Tibial nerve (tissue), 3 donors: ENCODE data around the gene GPHN.

ENCODE experiments used
- POLR2A ChIP-seq, 2 donors: fragments of 450-650 bp; IDR thresholded peaks; one replicate each; pipeline ENCODE4 v1.6.1; 2017; ENCODE audit warnings: antibody characterized with exemption in 2 of 2, mild to moderate bottlenecking in 2 of 2, moderate library complexity in 2 of 2
- TF ChIP-seq, protein P1 (sequence below), 5 experiments: fragments of 200-600 bp in 3 of 5; fragments of 450-650 bp in 2 of 5; sonication (generic) in 3 of 5; IDR thresholded peaks; one replicate each; pipeline ENCODE4 v1.5.1; 2016 to 2019; ENCODE audit warnings: antibody characterized with exemption in 5 of 5, mild to moderate bottlenecking in 3 of 5, moderate library complexity in 2 of 5

DNA sequence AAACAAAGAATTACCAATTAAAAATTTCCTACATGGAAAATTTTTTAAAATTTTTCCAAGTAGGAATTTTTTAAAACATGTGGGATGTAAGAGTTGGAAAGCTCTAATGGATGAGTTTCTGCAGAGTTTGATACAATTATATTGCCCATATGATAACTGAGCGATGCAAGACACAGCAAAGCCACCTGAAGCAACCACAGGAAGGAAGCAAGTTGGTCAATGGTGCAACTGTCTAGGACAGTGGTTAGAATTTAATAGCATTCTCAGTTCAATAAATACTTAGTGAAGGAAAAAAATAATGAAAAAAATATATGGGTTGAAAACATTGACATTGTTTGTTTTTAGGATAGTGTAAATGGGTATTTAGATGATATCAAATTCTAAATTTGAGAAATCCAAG, 502.7 kb downstream of the GPHN start:
- TF ChIP-seq, protein P1, sequence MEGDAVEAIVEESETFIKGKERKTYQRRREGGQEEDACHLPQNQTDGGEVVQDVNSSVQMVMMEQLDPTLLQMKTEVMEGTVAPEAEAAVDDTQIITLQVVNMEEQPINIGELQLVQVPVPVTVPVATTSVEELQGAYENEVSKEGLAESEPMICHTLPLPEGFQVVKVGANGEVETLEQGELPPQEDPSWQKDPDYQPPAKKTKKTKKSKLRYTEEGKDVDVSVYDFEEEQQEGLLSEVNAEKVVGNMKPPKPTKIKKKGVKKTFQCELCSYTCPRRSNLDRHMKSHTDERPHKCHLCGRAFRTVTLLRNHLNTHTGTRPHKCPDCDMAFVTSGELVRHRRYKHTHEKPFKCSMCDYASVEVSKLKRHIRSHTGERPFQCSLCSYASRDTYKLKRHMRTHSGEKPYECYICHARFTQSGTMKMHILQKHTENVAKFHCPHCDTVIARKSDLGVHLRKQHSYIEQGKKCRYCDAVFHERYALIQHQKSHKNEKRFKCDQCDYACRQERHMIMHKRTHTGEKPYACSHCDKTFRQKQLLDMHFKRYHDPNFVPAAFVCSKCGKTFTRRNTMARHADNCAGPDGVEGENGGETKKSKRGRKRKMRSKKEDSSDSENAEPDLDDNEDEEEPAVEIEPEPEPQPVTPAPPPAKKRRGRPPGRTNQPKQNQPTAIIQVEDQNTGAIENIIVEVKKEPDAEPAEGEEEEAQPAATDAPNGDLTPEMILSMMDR (IDR thresholded peaks at IDR 0.05) = no peak
- no peak for TF ChIP-seq POLR2A (IDR thresholded peaks at IDR 0.05)
